Spleen (tissue), 7 donors: ENCODE results near the gene TBC1D22B.

ENCODE experiments used
- CTCF ChIP-seq, 11 experiments: fragments of 200-600 bp in 7 of 11; fragments of 450-650 bp in 4 of 11; sonication (generic) in 4 of 11; IDR thresholded peaks in 8 of 11; conservative IDR thresholded peaks in 3 of 11; 1 replicate in 7 of 11; 2 replicates in 4 of 11; pipeline versions ENCODE4 v1.4.0 to v1.8.0; 2016 to 2021; ENCODE audit warnings: antibody characterized with exemption in 11 of 11, inconsistent platforms in 4 of 11, mild to moderate bottlenecking in 1 of 11
- POLR2A ChIP-seq, 3 donors: fragments of 450-650 bp; IDR thresholded peaks; one replicate each; pipeline ENCODE4 v1.5.1; 2017; ENCODE audit warnings: antibody characterized with exemption in 3 of 3, mild to moderate bottlenecking in 1 of 3
- POLR2AphosphoS5 ChIP-seq, 3 donors: sonication (generic); formaldehyde crosslinking; IDR thresholded peaks; one replicate each; pipeline ENCODE4 v1.5.1; 2017; ENCODE audit warnings: antibody characterized with exemption in 3 of 3
- donor health status: DM: no; HTN: no; CAD: no; lungs with moderate emphysema.
- donor health status: DM: no; HTN: no; CAD: no.
- donor health status: DM: no; HTN: no; CAD: no.

GRCh38 chr6:37351027-37351426 is 93.5 kb downstream of the TBC1D22B start:
- no peak for TF ChIP-seq POLR2A (IDR thresholded peaks at IDR 0.05)
- no peak for TF ChIP-seq CTCF (IDR thresholded peaks at IDR 0.05 in 8 of 11, conservative IDR thresholded peaks at IDR 0.05 in 3 of 11)
- TF ChIP-seq POLR2AphosphoS5 (IDR thresholded peaks at IDR 0.05), result no peak
